GM19467 (cell line): Measurements from ENCODE around the gene RFX1.
"Not testable (repeated sequence)": the region's sequence is repeated elsewhere in the genome, so short reads cannot be mapped to it uniquely, and the experiment has no call there.

Experiments used
- ATAC-seq: cut with Tn5 transposase; IDR thresholded peaks from one replicate; pipeline ENCODE4 v1.9.1; 2021; ENCODE audit warnings: mild to moderate bottlenecking, moderate library complexity; ENCODE audit not compliant: unreplicated experiment

The RFX1 gene

DNA sequence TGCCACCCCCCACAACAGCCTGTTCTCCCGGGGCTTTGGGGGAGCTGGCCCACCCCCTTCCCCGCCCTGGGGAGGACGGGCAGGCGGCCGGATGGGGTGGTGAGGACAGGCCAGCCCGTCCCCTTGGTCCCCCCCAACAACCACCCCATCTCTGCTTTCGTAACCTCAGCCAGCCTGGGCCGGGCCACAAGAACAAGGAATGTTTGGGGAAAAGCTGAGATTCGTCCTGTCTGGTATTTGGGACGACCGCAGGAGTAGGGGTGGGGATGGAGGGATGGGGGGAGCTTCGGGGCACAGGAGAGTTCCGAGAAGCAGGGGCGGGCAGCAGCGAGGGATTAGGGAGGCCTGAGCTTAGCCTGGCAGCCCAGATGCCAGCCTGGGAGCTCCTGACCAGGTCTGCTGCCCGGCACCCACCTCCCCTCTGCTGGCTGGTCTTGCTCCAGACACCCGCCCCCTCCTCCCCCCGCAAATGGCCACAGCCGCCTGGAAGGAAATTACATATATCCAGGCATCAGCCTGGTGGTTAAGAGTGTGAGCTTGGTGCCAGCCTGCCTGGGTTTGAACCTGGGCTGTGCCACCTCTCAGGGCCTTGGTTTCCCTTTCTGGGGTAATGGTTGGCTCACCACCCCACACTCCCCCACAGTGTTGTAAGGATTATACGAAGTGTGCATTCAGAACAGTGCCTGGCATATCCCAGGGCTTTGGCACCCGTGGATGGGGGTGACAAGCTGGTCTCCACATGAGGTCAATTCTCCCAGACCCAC, 67.6 kb downstream of the RFX1 start, which contains the start of gene PODNL1:
PODNL1 (minus strand) TSS at position 117 of the 764 bp plus-strand sequence. CDS start 236 bp downstream, outside the sequence.
- ATAC-seq = no peak

DNA sequence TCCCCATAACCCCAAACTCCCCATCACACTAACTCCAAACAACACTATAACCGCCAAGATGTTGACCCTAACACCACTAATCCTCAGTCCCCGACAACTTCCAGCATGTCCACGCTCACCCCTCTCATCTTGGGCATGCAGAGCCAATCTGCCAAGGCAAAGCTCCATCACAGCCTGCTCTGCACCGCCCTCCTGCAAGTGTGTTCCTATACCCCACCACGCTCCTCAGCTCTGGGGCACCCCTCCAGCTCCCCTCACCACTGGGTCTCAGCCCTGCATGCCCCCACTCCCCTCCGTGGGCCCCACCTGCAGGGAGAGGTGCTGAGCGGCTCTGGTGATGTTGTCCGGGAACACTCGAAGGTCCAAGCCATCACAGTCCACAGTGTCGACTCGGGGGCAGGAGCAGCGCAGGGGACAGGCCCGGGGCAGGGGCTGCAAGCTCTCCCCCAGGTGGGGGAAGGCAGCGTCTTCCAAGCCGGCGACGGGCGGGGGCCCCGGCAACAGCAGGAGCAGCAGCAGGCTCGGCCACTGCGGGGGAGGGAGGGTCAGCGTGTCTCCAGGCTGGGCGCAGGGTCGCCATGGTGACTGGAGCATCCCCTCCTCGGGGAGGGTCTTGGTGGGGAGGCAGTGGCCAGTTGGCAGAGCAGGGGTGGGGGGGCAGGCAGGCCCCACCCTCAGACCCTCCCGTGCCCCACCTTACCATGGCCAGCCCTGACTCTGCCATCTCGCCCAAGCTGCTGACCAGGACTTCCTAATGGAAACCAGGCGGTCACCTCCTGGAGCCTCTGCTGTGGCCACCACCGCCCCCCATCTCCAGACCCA, 68.4 kb downstream of the RFX1 start:
- no peak for ATAC-seq

DNA sequence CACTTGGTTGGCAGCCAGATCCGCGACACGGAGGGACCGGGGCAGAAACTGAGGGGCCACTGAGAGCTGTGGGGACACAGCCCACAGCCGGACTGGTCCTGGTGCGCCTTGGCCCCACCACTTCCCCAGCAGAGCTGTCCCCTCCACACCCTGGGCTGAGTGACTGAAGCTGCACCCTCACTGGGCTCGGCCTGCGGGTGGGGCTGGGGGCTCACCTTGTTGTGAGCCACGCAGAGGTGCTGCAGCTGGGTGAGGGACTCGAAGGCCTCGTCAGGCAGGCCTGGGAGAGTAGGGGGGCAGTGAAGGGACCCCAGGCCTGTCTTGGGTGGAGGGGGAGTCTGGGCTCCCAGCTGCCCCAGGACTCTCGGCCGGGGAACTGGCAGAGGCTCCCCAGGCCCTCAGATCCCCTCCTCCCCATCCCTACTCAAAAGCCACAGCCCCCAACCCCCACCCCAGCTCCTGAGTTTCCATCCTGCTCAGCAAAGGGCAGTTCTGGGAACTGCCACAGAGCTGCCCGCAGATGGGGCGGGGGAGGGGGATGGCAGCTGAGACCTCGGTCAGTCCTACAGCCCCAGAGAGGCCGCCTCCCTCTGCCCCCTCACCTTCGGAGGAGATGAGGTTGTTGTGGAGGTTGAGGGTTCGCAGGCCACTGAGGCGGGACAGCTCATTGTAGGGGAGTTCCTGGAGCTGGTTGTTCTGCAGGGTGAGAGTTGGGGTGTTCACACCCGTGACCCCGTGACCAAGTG, 70.2 kb downstream of the RFX1 start:
- no peak for ATAC-seq

DNA sequence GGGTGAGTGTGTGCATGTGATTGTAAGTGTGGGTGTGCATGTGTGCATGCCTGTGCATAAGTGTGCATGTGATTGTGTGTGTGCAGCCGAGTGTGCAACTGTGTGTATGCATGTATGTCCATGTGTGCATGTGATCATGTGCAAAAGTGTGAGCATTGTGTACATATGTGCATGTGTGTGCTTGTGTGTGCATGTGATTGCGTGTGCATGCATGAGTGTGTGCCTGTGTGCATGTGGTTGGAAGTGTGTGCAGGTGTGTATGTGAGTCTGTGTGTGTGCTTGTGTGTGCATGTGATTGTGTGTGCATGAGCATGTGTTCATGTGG, 71.4 kb downstream of the RFX1 start:
- no peak for ATAC-seq

DNA sequence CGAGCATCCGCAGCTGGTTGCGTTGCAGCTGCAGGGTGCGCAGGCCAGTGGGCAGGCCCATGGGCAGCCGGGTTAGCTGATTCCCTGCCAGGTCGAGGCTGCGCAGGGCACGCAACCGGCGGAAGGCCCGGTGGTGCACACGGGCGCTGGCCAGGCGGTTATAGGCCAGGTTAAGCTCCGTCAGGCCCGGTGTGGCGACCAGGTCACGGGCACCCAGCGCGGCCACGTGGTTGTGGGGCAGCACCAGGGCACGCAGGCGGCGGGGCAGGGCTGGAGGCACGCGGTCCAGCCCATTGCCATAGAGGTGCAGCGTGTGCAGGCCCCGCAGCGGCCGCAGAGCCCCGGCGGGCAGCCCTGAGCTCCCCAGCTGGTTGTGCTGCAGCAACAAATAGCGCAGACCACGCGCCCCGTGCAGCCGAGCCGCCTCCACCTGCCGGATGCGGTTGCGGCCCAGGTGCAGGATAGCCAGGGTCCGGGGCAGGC, 73.2 kb downstream of the RFX1 start:
- ATAC-seq = no peak

DNA sequence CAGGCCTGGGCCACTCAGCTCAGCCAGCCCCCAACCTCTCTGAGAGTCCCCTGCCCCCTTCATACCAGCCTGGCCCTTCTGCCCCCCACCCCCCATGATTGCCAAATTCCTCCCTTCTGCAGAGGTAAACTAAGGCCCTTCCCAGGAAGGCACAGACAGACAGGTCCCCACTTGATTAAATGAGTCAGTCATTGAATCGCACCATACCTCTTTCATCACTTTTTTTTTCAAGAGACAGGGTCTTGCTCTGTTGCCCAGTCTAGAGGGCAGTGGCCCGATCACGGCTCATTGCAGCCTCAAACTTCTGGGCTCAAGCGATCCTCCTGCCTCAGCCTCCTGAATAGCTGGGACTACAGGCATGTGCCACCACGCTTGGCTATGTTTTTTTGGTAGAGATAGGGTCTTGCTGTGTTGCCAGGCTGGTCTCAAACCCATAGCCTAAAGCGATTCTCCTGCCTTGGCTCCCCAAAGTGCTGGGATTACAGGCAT, 73.9 kb downstream of the RFX1 start:
- no peak for ATAC-seq

DNA sequence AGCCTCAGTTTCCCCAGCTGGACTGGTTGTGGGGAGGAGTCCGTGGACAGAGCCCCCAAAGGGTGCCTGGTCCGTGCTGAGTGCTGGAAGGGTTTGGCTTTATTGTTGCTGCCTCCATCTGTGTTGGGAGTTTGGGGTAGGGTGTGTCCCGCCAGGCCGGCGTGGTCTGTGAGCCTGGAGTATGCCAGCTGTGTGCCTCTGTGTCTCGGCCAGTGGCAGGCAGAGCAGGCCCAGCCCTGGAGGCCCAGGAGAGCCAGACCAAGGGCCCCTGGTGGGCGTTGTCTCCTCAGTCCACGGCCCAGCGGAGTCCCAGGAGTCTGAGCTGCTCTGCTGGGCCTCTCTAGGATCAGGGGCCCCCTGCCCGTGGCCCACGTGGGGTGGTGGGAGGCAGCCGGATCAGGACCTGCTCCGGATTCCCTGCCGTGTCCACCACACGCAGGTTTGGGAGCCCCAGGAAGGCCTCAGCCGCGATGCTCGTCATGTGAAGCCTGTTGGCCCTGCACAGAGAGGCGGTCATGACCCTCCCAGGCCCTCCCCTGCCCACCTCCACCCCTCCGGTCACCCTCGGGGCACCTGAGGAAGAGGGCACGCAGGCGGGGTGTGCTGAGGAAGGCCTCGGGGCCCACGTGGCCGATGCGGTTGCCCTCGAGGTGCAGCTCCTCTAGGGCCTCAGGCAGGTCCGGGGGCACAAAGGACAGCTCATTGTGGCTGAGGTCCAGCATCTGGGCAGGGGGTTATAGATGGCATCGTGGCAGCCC, 74.5 kb downstream of the RFX1 start:
- no peak for ATAC-seq

DNA sequence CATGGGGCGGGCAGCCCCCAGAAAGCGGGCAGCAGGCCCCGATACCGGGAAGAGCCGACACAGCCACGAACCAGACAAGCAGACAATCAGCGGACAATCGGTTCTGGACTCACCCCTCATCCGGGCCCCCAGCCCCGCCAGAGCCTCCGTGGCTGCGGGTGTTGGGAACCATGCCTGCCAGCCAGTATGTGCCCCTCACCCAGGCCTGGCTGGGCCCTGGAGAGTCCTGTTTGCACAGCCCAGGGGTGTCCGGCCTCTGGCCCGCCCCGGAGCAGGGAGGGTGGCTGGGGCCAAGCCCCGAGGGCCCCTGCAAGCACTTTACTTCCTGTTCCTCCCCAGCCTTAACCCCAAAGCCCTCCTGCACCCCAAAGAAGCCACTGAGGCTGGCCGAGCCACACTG, 75.7 kb downstream of the RFX1 start:
- no peak for ATAC-seq

DNA sequence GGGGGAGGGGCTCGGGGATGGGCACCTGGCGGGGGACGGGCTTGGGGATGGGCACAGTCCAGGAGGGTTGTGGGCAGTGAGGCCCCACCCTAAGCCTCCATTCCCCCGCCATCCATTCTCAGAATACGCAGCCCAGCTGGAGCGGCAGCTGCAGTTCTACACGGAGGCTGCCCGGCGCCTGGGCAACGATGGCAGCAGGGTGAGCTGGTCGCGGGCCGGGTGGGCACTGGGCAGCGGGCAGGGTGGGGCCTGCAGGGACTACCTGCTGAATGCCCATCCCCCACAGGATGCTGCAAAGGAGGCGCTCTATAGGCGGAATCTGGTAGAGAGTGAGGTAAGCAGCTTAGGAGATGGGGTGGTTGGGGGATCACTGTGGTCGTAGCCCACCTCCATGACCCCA, 76.2 kb downstream of the RFX1 start:
- ATAC-seq = no peak

DNA sequence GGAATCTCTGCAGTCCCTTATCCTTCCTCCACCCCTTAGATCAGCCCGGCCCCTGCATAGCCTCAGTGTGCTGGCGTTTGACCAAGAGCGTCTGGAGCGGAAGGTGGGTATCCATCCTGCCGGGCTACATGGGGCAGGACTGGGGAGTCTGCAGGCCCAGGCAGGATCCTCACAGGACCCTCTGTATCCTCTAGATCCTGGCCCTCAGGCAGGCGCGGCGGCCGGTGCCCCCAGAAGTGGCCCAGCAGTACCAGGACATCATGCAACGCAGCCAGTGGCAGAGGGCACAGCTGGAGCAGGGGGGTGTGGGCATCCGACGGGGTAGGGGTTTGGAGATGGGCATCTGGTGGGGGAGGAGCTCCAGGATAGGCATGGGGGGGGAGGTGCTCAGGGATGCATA, 76.8 kb downstream of the RFX1 start:
- ATAC-seq = no peak

DNA sequence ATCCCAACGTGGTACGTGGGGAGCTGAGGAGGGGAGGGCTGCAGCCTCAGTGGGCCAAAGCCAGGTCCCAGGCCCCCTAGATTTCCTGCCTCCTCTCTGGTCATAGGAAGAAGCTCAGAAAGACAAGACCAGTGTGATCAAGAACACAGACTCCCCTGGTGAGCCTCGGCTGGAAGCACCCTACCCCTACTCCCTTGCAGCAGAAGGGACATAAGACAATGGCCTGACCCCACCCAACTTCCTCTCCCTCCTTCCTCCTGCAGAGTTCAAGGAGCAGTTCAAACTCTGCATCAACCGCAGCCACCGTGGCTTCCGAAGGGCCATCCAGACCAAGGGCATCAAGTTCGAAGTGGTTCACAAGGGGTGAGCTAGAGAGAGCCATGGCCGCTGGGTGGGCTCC, 79.4 kb downstream of the RFX1 start:
- ATAC-seq = no peak

DNA sequence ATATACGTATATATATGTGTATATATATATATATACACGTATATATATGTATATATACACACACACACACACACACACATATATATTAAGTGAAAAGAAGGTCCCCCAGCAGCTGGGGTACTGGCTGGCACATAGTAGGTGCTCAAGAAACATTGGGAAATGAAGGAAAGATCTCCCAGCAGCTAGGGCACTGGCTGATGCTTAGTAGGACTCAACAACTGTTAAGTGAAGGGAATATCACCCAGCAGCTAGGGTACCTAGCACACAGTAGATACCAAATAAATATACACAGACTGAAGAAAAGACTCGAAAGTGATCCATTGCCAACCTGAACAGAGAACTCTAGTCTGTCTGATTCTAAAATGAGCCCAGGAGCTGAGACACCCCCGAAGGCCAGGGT, 80.1 kb downstream of the RFX1 start:
- ATAC-seq = no peak

DNA sequence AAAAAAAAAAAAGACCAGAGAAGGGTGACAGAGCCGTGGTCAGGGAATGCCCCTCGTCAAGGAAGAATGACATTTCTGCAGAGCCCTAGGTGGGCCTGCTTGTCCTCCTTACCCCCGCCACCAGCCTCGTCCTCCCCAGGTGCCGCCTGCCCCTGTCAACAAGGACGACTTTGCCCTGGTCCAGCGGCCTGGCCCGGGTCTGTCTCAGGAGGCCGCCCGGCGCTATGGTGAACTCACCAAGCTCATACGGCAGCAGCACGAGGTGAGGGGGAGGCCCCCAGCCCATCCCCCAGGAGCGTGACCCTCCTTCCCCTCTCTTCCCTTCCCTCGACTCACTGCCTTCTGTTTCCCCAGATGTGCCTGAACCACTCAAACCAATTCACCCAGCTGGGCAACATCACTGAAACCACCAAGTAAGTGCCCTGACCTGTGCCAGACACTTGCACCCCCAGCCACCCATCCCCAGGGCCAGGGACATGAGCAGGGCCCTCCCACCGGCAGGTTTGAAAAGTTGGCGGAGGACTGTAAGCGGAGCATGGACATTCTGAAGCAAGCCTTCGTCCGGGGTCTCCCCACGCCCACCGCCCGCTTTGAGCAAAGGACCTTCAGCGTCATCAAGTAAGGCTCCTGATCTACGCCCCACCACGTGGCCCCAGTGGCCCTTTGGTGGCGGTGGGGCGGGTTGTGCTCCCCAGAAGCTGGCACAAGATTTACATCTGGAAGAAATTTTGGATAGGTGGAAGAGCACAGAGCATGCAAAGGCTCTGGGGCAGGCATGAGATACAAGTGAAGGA, 82.7 kb downstream of the RFX1 start:
- no peak for ATAC-seq

DNA sequence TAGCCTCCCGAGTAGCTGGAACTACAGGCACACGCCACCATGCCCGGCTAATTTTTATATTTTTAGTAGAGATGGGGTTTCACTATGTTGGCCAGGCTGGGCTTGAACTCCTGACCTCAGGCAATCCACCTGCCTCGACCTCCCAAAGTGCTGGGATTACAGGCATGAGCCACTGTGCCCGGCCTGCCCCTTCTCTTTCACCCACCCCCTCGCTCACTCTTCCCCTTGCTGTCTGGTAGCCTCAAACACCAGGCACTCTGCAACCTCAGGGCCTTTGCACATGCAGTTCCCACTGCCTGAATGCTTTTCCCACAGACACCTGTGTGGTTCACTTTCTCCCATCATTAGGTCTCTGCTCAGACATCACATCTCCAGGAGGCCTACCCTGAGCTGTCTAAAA, 84.0 kb downstream of the RFX1 start:
- ATAC-seq = not testable (repeated sequence)

DNA sequence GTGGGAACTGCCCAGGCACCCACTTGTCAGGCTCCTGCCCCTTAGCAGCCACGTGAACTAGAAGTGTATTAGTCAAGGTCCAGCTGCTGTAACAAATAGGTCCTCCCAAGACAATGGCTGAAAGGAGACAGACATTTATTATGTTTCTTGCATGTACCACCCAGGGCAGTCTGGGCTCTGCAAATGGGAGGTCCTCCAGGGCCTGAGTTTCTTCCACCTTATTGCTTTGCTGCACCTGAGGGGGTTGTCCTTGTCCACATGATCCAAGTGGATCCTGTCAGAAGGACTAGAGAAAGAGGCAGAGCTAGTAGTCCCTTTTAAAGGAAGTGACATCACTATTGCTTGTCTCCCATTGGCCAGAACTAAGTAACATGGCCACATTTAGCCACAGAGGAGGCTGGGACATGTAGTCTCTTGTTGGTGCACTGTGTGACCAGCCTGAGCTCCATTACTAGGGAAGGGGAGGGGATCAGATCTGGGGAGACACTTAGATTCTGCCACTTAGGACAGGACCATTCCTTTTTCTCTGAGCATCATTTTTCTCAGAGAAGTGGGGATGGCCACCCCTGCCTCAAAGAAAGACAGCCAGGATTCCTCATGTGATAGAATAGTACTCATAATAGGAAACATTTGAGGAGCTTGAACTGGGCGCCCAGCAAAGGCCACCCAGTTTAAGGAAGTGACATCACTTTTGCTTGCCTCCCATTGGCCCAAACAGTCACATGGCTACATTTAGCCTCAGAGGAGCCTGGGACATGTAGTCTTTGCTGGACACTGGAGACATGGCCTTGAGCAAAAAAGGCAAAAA, 85.0 kb downstream of the RFX1 start:
- no peak for ATAC-seq

DNA sequence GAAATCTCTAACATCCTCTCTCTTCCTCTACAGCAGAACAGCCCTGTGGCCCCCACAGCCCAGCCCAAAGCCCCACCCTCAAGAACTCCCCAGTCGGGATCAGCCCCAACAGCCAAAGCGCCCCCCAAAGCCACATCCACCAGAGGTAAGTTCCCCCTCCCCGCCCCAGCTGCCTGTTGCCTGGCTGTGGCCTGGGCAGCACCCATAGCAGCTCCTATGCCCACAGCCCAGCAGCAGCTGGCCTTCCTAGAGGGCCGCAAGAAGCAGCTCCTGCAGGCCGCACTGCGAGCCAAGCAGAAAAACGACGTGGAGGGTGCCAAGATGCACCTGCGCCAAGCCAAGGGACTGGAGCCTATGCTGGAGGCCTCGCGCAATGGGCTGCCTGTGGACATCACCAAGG, 85.6 kb downstream of the RFX1 start:
- no peak for ATAC-seq

DNA sequence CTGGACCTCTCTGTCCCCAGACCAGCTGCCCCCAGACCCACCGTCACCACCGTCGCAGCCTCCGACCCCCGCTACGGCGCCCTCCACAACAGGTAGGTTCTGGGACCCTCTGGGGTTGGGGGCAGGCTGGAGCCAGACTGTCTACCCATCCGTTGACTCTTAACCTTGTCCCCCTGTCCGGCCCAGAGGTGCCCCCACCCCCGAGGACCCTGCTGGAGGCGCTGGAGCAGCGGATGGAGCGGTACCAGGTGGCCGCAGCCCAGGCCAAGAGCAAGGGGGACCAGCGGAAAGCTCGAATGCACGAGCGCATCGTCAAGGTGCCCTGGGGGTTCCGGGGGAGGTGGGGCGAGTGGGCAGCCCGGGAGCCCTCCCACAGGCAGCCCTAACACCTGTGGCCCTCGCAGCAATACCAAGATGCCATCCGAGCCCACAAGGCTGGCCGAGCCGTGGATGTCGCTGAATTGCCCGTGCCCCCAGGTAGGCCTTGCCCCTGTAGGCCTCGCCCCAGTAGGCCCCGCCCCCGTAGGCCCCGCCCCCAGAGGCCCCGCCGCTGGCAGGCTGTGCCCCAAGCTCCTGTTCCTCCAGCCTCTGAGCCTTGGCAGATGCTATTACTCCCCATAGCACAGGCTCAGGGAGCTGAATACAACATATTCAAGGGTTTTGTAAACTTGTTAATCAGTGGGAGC, 87.3 kb downstream of the RFX1 start:
- ATAC-seq = no peak

DNA sequence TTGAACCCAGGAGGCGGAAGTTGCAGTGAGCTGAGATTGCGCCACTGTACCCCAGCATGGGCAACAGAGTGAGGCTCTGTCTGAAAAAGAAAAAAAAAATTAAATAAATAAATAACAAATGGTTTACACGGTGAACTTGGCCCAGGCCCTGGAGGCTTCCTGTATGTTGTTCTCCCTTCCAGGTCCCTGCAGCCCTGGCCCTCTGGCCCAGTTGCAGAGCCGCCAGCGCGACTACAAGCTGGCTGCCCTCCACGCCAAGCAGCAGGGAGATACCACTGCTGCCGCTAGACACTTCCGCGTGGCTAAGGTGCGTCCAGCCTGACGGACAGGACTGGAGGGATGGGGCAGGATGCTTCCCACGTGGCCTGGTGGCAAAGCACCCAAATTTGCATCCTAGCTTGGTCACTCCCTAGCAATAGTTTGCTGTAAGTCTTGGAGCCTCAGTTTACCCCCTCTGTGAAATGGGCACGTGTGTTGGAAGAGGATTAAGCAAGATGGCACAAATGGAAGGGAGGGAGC, 88.2 kb downstream of the RFX1 start:
- ATAC-seq = no peak
